SIG-M5 treated with dmso at 0.1 percent for 504 hours (cell line): ENCODE data around the gene PRDM4.
"Not testable (repeated sequence)": the region's sequence is repeated elsewhere in the genome, so short reads cannot be mapped to it uniquely, and the experiment has no call there.

ENCODE experiments used
- DNase-seq: peaks from one replicate; lab custom pipeline; 2025; ENCODE audit not compliant: unreplicated experiment; lab: John Stamatoyannopoulos, UW

PRDM4 gene

DNA sequence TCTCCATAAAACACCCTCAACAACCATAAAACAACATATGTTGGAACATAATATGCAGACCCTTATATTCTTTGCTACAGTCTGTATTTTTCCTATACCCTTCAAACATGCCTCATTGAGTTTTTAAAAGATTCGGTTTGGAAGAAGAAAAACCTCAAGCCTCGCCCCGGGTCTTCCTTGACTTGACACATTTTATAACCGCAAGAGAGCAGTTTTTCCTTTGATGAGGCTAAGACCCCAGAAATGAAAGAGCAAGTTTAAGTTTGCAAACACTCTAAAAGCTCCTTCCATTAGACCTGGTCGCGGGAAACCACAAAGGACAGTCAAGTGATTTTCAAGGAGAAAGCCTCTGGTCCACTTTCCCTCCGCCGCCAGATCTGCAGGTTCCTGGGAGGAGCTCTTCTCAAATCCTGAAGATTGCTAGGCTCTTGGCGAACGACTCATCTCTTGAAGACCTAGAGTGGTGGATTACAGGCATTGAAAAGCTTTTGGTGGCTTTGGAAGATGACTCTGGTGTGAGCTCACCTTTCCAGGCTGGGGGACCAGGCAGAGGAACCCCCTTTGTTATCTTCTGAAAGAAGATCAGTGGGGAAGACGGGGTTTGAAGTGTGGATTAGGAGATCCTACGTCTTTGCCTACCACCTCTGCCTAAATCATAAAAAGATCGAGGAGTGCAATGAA, 13.6 kb upstream of the PRDM4 start, which contains the start of gene ASCL4:
Gene ASCL4 (plus strand): TSS at position 356 of the 681 bp plus-strand sequence. CDS start 515 bp downstream, outside the sequence.
- no peak for DNase-seq

DNA sequence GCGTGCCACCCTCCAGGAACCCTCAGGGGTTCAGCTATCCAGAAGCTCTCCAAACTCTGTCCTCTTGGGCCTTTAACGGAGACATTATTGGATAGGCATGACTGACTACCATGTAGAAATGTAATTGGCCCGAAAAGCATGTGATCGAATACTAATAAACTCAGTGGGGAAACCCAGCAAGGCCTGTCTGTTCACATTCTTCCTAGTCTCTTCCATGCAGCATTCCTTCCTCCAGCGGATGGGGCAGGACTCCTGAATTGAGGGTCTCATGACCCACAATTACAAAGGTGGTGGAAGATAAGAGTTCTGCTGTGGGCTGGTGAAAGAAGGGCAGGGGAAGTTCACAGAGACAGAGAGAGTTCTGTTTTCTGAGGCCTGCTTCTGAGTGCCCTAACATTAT, 6.5 kb upstream of the PRDM4 start:
- no peak for DNase-seq

DNA sequence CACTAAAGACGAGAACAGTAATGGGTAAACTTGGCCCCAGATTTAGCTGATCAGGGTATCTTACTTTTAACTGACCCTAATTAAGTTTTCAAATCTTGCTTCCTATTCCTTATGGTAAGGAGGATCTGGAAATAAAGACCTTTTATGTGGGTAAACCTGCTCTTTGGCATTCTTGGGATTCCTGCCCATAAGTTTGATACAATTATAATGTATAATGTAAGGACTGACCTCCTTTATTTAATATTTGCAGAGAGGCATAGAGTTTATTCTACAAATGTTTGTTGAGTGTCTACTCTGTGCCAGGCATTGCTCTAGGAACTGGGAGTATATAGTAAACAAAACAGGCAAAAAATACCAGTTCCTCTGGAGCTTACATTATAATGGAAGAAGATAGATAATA, 4.4 kb upstream of the PRDM4 start:
- peak; percentile 29 for DNase-seq

DNA sequence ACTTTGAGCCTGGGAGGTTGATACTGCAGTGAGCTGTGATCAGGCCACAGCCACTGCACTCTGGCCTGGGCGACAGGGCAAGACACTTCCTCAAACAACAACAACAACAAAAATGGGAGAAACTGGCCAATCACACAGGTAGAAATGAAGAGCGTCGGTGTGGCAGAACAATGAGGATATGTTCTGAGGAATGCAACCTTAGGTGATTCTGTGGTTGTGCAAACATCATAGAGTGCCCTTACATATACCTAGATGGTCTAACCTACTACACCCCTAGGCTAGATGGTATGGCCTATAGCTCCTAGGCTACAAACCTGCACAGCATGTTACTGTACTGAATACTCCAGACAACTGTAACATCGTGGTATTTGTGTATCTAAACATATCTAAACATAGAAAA, 3.7 kb upstream of the PRDM4 start:
- DNase-seq, result peak; percentile 41

DNA sequence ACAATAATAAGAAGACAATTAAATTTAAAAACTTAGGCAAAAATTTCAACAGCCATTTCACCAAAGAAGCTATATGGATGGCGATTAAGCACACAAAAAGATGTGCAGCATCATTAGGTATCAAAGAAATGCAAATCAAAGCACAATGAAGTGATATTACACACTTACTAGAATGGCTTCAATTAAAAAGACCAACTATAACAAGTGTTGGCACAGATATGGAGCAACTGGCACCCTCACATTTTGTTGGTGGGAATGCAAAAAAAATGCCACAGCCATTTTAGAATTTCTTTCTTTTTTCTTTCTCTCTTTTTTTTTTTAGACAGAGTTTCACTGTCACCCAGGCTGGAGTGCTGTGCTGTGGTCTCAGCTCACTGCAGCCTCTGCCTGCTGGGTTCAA, 1.9 kb upstream of the PRDM4 start:
- no peak for DNase-seq

- DNase-seq, result peak; percentile 11
These were observed 566 bp upstream of the PRDM4 start for GRCh38 chr12:107761502-107761904.

GRCh38 chr12:107760207-107760808, 629 bp downstream of the PRDM4 start:
- peak; percentile 27 for DNase-seq

GRCh38 chr12:107759410-107759809, 1.5 kb downstream of the PRDM4 start:
- DNase-seq, result peak; percentile 58

DNA sequence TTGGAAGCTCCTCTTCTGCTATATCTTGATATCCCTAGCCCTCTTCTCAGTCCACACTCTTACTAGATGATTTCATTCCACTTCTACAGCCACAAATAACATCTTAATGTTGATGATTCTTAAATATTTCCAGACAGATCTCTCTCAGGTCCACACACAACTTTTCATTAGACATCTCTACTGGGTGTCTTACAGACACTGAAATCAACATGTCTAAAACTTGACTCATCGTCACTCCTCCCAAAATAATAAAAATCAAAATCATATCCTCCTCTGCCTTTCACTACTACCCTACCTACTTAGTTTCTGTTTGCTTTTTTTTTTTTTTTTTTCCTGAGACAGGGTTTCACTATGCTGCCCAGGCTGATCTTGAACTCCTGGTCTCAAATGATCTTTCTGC, 11.9 kb downstream of the PRDM4 start:
- no peak for DNase-seq

DNA sequence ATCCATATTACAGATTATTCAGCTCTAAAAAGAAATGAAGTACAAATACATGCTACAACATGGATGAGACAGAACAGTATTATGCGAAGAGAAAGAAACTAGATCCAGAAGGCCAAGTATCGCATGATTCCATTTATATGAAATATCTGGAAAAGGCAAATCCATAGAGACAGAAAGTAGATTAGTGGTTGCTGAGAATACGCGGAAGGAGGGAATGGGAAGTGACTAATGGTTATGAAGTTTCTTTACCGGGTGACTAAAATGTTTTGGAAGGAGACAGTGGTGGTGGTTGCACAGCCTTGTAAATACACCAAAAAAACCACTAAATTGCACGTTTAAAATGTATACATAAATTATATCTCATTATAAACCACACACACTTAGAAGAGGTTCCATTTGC, 12.5 kb downstream of the PRDM4 start:
- DNase-seq, result no peak

DNA sequence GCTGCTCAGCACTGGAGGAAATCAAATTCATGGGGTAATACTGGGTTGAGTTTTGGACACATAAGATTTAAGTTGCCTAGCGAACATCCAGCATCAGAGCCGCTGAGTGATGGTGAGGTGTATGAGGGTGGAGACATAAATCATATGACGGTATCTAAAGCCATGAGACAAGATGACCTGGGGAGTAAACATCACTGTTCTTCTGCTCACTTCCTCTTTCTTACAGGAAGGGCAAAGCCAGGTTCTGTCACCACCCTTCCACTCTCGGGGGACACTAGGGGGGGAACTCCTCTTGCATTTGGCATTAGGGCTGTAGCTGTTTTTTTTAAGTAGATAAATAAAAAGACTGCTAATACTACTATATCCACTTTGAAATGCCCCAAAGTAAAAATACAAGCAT, 24.0 kb downstream of the PRDM4 start:
- DNase-seq, result peak; percentile 41

- DNase-seq, result no peak
These were observed 25.2 kb downstream of the PRDM4 start for GRCh38 chr12:107735763-107736162.

DNA sequence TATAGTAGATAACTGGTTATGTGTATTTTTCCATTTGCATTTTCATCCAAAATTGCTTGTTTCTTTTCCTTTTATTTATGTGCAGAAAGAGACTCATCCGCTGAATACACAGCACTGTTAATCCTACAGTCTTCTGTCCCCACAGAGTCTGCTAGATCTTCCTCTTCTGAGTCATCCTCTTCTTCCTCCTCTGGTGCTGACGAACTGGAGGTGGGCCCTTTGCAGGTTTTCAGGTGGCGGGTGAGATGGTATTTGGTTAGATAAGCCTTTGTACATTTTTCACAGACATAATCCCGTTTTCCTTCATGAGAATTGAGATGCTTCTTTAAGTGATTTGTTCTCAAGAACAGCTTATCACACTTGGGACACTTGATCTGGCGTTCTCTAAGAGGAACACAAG, 26.8 kb downstream of the PRDM4 start:
- DNase-seq, result no peak

GRCh38 chr12:107732365-107732764, 28.6 kb downstream of the PRDM4 start:
- no peak for DNase-seq

DNA sequence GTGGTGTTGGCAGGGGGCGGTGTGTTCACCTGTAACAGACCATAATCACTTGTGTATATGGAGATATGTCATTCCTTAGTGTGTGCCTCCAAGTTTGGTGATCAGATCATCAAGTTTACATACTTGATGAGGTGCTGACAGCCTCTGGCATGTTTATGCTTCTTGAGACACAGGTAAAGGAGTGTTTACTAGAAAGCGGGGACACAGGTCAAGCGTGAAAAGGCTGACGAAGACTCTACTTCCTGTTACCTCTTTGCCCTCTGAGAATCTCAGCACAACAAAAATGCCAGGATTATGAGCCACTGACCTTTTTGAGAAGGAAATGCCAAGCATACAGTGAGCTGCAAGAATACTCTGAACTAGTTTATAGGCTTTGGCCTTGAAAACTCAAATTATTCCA, 29.6 kb downstream of the PRDM4 start:
- no peak for DNase-seq

GRCh38 chr12:107730618-107731341, 30.2 kb downstream of the PRDM4 start:
- no peak for DNase-seq

DNA sequence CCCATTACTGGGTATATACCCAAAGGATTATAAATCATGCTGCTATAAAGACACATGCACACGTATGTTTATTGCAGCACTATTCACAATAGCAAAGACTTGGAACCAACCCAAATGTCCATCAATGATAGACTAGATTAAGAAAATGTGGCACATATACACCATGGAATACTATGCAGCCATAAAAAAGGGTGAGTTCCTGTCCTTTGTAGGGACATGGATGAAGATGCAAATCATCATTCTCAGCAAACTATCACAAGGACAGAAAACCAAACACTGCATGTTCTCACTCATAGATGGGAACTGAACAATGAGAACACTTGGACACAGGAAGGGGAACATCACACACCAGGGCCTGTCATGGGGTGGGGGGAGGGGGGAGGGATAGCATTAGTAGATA, 33.2 kb downstream of the PRDM4 start:
- not testable (repeated sequence) for DNase-seq

DNA sequence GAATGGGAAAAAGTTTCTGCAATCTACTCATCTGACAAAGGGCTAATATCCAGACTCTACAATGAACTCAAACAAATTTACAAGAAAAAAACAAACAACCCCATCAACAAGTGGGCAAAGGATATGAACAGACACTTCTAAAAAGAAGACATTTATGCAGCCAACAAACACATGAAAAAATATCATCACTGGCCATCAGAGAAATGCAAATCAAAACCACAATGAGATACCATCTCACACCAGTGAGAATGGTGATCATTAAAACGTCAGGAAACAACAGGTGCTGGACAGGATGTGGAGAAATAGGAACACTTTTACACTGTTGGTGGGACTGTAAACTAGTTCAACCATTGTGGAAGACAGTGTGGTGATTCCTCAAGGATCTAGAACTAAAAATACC, 33.6 kb downstream of the PRDM4 start:
- DNase-seq, result not testable (repeated sequence)

- DNase-seq, result no peak
These were observed 42.3 kb downstream of the PRDM4 start for GRCh38 chr12:107718606-107719005.

GRCh38 chr12:107715780-107716179, 45.2 kb downstream of the PRDM4 start:
- DNase-seq, result no peak

DNA sequence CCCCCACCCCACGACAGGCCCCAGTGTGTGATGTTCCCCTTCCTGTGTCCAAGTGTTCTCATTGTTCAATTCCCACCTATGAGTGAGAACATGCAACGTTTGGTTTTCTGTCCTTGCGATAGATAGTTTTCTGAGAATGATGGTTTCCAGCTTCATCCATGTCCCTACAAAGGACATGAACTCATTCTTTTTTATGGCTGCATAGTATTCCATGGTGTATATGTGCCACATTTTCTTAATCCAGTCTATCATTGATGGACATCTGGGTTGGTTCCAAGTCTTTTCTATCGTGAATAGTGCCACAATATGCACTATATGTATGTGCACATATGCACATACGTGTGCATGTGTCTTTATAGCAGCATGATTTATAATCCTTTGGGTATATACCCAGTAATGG, 55.4 kb downstream of the PRDM4 start:
- not testable (repeated sequence) for DNase-seq

GRCh38 chr12:107704041-107704440, 56.9 kb downstream of the PRDM4 start:
- DNase-seq, result no peak
